Stimulated activated naive CD8-positive, alpha-beta T cell treated with anti-CD3 and anti-CD28 coated beads, Interleukin-15, amount 100 ng/mL, for 72 hours (primary cell): ENCODE measurements around the gene CFTR.
A peak's percentile ranks its signal among the peaks of the same experiment; 100 is the strongest.
"Not testable (repeated sequence)": the region's sequence is repeated elsewhere in the genome, so short reads cannot be mapped to it uniquely, and the experiment has no call there.

Experiments
- ATAC-seq: fragments of 150-1000 bp; cut with Tn5 transposase; 2 replicates; pipeline ENCODE4 v1.10.0; 2021; ENCODE audit warnings: mild to moderate bottlenecking, moderate library complexity
- DNase-seq, 2 donors: peaks; one replicate each; pipeline ENCODE4 v3.0.0; 2021 to 2022
- H3K27ac Mint-ChIP-seq, 2 donors: one replicate each; pipeline ENCODE4 v1.8.0; 2022; ENCODE audit warnings: mild to moderate bottlenecking in 2 of 2, mixed read lengths in 2 of 2, moderate library complexity in 2 of 2
- H3K27me3 Mint-ChIP-seq: one replicate; pipeline ENCODE4 v1.8.0; 2022; ENCODE audit warnings: mixed read lengths
- H3K4me1 Mint-ChIP-seq: one replicate; pipeline ENCODE4 v1.8.0; 2022; ENCODE audit warnings: mild to moderate bottlenecking, mixed read lengths
- H3K4me3 Mint-ChIP-seq, 2 donors: one replicate each; pipeline ENCODE4 v1.8.0; 2022; ENCODE audit warnings: mild to moderate bottlenecking in 2 of 2, mixed read lengths in 2 of 2, moderate library complexity in 1 of 2
- H3K9me3 Mint-ChIP-seq, 2 donors: one replicate each; pipeline ENCODE4 v1.8.0; 2022; ENCODE audit warnings: mixed read lengths in 2 of 2

The CFTR gene

DNA sequence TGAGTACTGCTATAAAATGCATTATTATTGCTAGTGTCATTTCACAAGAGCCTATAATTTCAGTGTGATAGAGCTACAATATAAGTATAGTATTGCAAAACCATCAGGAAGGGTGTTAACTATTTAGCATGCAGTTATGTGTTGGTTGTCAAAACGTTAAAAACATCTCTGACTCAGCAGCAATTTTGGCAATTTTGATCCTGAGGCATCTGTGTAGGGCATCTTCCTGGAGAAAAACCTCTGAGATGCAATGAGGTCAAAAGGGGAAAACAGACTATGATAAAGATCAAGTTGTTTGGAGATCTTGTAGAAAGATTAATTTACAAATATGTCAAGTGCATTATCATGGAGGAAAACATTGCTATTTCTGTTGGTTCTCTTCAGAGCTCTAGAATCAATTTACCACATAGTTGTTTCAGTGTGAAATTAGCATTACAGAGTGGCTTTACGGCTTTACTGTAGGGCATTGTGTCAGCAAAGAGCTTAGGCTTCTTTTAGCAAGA, 5.3 kb downstream of the CFTR start:
- ATAC-seq (no peak), DNase-seq (no peak)
- Mint-ChIP-seq H3K4me1 (no peaks in the 10 kb centered on the region), H3K27me3 (peaks cover 3% of the 10 kb centered on the region), H3K4me3 (no peak overlapping the region), H3K9me3 (no peaks in the 10 kb centered on the region), H3K27ac (no peak overlapping the region)

GRCh38 chr7:117489016-117489415, 9.2 kb downstream of the CFTR start:
- no peak overlapping the region for H3K4me3 Mint-ChIP-seq
- no peak for DNase-seq

GRCh38 chr7:117489430-117489829, 9.6 kb downstream of the CFTR start:
- H3K4me1 Mint-ChIP-seq: no peaks in the 10 kb centered on the region
- H3K4me3 Mint-ChIP-seq: no peak overlapping the region
- no peak for ATAC-seq
- H3K27ac Mint-ChIP-seq: no peak overlapping the region
- DNase-seq: no peak
- H3K9me3 Mint-ChIP-seq: no peaks in the 10 kb centered on the region
- no peaks in the 10 kb centered on the region for H3K27me3 Mint-ChIP-seq

More at GRCh38 chr7:117489016-117489415, 9.2 kb downstream of the CFTR start:
- Mint-ChIP-seq H3K4me1 (no peaks in the 10 kb centered on the region), H3K27me3 (no peaks in the 10 kb centered on the region), H3K9me3 (no peaks in the 10 kb centered on the region), H3K27ac (peak overlapping the region in 1 of 2 donors; percentile 15)
- no peak for ATAC-seq

DNA sequence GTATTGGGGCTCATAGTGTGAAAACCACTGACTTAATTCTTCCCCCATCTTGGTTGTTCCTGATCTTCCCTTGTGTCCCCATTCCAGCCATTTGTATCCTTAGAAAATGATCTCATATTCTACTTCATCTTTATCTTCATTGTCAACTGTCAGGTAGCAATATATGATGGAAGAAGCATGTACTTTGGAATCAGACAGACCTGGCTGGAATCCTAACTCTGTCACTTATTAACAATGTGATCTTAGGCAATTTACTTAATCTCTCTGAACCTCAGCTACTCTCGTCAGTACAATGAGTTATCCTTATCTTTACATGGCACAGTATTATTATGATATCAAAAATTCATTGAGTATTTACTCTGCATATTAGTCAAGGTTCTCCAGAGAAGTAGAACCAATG, 10.1 kb downstream of the CFTR start:
- H3K4me1 Mint-ChIP-seq: no peaks in the 10 kb centered on the region
- no peak overlapping the region for H3K27ac Mint-ChIP-seq
- H3K9me3 Mint-ChIP-seq: no peaks in the 10 kb centered on the region
- no peak for ATAC-seq
- H3K27me3 Mint-ChIP-seq: no peaks in the 10 kb centered on the region
- H3K4me3 Mint-ChIP-seq: no peak overlapping the region
- DNase-seq: no peak

DNA sequence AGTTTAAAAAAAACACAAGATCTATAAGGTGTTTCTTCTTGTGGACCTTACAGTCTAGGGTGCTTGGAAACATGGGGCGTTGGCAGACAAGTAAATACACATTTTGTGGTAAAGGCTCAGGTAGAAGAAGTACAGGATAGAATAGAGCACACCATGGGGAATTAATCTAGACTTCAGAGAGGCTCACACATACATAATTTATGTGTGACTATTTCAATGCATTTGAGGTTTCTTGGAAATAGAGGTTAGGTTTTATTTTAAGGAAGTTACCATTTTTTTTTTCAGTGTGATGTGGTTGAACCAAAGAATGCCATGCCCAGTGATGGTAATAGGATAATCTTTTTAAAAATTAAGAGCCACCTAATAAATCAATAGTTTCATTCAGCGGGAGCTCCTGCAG, 12.8 kb downstream of the CFTR start:
- DNase-seq (no peak), ATAC-seq (no peak)
- no peaks in the 10 kb centered on the region for H3K9me3 Mint-ChIP-seq
- no peaks in the 10 kb centered on the region for H3K27me3 Mint-ChIP-seq
- no peak overlapping the region for H3K4me3 Mint-ChIP-seq
- no peak overlapping the region for H3K27ac Mint-ChIP-seq
- H3K4me1 Mint-ChIP-seq: no peaks in the 10 kb centered on the region

DNA sequence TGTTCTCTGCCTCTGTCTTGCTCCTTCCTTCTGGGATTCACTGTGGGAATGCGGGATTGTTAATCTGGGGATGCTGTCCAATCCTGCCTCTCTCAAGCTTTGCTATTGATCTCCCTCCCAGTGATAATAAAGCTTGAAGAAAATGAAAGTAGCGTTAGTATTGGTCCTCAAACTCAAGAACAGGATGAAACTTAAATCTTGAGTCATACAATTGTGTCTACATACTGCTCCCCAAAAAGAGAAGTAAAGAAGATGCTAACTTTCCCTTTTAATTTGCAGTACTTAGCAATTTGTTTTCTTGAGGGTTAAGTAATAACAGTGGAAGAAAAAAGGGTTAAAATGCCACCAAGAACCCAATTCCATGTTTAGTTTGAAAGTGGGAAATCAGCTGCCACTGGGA, 13.6 kb downstream of the CFTR start:
- Mint-ChIP-seq H3K27me3 (no peaks in the 10 kb centered on the region), H3K9me3 (no peaks in the 10 kb centered on the region), H3K27ac (no peak overlapping the region), H3K4me3 (no peak overlapping the region), H3K4me1 (no peaks in the 10 kb centered on the region)
- DNase-seq (no peak), ATAC-seq (no peak)

DNA sequence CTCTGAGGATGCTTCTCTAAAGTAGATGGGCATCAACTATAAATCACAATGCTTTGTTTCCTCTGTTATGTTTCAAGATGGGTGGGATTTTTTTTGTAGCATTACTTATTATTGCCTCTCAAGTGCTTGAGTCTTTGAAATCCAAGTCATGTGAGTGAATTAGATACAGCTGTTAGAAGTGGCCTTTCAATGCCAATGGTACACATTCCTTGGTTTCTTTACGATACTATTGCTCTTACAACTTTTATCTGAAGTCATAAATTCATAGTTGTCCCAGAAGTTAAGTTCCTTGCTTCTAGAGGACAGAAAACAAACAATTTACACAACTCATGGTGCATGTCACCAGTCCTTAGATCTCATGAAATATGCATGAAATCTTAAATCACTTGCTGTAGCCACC, 15.5 kb downstream of the CFTR start:
- H3K9me3 Mint-ChIP-seq: no peaks in the 10 kb centered on the region
- ATAC-seq (no peak), DNase-seq (no peak)
- H3K4me1 Mint-ChIP-seq: no peaks in the 10 kb centered on the region
- H3K4me3 Mint-ChIP-seq: no peak overlapping the region
- H3K27ac Mint-ChIP-seq: no peak overlapping the region
- no peaks in the 10 kb centered on the region for H3K27me3 Mint-ChIP-seq

DNA sequence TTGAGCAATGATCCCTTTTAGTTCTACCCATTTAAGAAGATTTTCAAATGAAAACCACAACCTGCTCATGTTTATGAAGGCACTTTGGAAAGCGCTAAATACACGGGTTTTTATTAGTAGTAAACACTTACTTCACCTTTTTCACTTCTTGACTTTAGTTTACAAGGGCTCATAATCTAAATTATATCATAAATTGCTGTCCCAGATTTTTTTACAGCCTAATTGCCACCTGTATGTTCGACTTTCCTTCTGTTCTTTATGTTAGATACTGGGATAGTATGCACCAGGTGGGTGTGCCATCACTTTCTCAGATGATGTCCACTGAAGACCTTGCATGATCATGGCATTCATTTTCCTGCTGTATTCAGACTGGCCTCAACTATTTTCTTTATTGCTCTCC, 22.5 kb downstream of the CFTR start:
- Mint-ChIP-seq H3K9me3 (no peaks in the 10 kb centered on the region), H3K27me3 (no peaks in the 10 kb centered on the region), H3K27ac (no peak overlapping the region), H3K4me1 (no peaks in the 10 kb centered on the region), H3K4me3 (no peak overlapping the region)
- ATAC-seq (no peak), DNase-seq (no peak)

GRCh38 chr7:117505238-117505637, 25.4 kb downstream of the CFTR start:
- Mint-ChIP-seq H3K4me3 (no peak overlapping the region), H3K9me3 (no peaks in the 10 kb centered on the region), H3K4me1 (no peaks in the 10 kb centered on the region), H3K27ac (no peak overlapping the region), H3K27me3 (no peaks in the 10 kb centered on the region)
- ATAC-seq (no peak), DNase-seq (no peak)

GRCh38 chr7:117508676-117509075, 28.9 kb downstream of the CFTR start:
- H3K4me1 Mint-ChIP-seq: no peaks in the 10 kb centered on the region
- no peak for DNase-seq
- H3K4me3 Mint-ChIP-seq: no peak overlapping the region
- no peaks in the 10 kb centered on the region for H3K27me3 Mint-ChIP-seq
- no peak overlapping the region for H3K27ac Mint-ChIP-seq
- H3K9me3 Mint-ChIP-seq: peaks cover 0 to 6% of the 10 kb centered on the region in 2 donors
- ATAC-seq: no peak

- not testable (repeated sequence) for ATAC-seq
These were observed 37.4 kb downstream of the CFTR start for GRCh38 chr7:117517194-117517593.

GRCh38 chr7:117530390-117530789, 50.6 kb downstream of the CFTR start:
- Mint-ChIP-seq H3K9me3 (no peaks in the 10 kb centered on the region), H3K4me1 (no peaks in the 10 kb centered on the region), H3K27me3 (no peaks in the 10 kb centered on the region), H3K4me3 (no peak overlapping the region), H3K27ac (no peak overlapping the region)
- DNase-seq (no peak), ATAC-seq (no peak)

More at GRCh38 chr7:117517194-117517593, 37.4 kb downstream of the CFTR start:
- H3K9me3 Mint-ChIP-seq, H3K27ac Mint-ChIP-seq, H3K4me1 Mint-ChIP-seq, H3K4me3 Mint-ChIP-seq, DNase-seq, H3K27me3 Mint-ChIP-seq: not testable (repeated sequence)

DNA sequence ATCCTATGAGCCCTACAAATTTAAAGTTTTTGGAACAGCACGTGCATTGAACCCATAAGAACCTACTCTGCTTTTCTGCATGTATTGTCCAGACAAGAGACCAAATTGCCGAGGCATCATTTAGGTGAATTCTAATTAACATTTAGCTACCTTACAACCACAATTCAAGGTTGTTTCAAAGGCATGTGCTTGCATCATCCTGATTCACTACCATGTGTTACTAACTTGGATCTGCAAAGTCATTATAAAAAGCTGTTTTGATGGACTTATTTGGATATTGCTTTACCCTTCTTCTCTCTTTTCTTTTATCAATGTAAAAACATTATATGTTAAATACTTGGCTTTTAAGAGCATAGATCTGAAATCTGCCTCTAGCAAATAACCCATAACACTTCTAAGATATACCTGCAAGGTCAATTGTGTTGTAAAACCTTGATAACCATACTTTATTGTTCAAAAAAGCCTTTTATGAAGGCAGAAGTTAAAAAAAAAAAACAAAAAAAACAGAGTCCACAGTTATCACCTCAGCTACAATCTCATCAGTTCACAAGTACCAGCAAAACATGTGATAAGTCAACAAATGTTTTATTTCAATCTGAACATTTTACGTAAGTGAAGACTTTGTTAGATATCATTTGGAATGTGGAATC, 51.9 kb downstream of the CFTR start:
- no peaks in the 10 kb centered on the region for H3K9me3 Mint-ChIP-seq
- H3K4me3 Mint-ChIP-seq: no peak overlapping the region
- H3K27me3 Mint-ChIP-seq: no peaks in the 10 kb centered on the region
- H3K27ac Mint-ChIP-seq: no peak overlapping the region
- ATAC-seq: no peak
- no peaks in the 10 kb centered on the region for H3K4me1 Mint-ChIP-seq
- no peak for DNase-seq

DNA sequence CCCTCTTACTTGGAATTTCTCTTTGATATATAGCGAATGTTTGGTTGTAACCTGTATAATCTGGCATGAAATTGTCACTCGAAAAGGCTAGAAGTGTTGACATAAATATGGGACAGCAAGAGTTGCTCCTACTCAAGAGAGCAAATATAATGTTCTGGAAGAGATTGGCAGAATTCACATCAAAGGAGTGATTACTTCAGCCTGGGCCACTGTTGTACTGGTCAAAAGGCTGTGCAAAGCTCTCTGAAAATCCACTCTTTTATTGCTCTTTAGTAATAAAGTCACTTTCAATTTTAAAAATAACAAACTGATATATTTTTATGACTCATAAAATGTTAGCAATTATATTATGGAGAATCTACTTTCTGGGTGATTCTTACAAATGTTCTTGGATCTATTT, 58.2 kb downstream of the CFTR start:
- no peaks in the 10 kb centered on the region for H3K27me3 Mint-ChIP-seq
- DNase-seq (no peak), ATAC-seq (no peak)
- no peaks in the 10 kb centered on the region for H3K9me3 Mint-ChIP-seq
- H3K4me1 Mint-ChIP-seq: no peaks in the 10 kb centered on the region
- H3K27ac Mint-ChIP-seq: no peak overlapping the region
- H3K4me3 Mint-ChIP-seq: no peak overlapping the region

- H3K27ac Mint-ChIP-seq: no peak overlapping the region
- no peak overlapping the region for H3K4me3 Mint-ChIP-seq
- no peaks in the 10 kb centered on the region for H3K27me3 Mint-ChIP-seq
- H3K4me1 Mint-ChIP-seq: no peaks in the 10 kb centered on the region
- DNase-seq (no peak), ATAC-seq (no peak)
- no peaks in the 10 kb centered on the region for H3K9me3 Mint-ChIP-seq
These were observed 64.2 kb downstream of the CFTR start for GRCh38 chr7:117544061-117544460.

DNA sequence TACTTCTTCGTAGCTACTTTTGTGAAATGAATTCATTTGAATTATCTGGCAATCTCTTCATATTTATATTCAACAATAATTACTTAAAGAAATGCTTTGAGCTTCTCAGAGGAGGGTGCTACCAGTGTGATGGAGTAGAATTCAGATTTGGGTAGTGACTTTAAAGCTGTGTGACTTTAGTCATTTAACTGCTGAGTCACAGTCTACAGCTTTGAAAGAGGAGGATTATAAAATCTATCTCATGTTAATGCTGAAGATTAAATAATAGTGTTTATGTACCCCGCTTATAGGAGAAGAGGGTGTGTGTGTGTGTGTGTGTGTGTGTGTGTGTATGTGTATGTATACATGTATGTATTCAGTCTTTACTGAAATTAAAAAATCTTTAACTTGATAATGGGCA, 68.2 kb downstream of the CFTR start:
- DNase-seq (no peak), ATAC-seq (no peak)
- Mint-ChIP-seq H3K27ac (no peak overlapping the region), H3K4me1 (no peaks in the 10 kb centered on the region), H3K9me3 (no peaks in the 10 kb centered on the region), H3K27me3 (no peaks in the 10 kb centered on the region), H3K4me3 (no peak overlapping the region)

GRCh38 chr7:117550625-117551024, 70.8 kb downstream of the CFTR start:
- H3K27me3 Mint-ChIP-seq: no peaks in the 10 kb centered on the region
- no peaks in the 10 kb centered on the region for H3K4me1 Mint-ChIP-seq
- no peak for DNase-seq
- peaks cover 5 to 6% of the 10 kb centered on the region in 2 donors for H3K9me3 Mint-ChIP-seq
- no peak for ATAC-seq
- no peak overlapping the region for H3K4me3 Mint-ChIP-seq
- no peak overlapping the region for H3K27ac Mint-ChIP-seq
